ENCODE results near the gene FLVCR1.
A peak's percentile ranks its signal among the peaks of the same experiment; 100 is the strongest.
"Not testable (repeated sequence)": the region's sequence is repeated elsewhere in the genome, so short reads cannot be mapped to it uniquely, and the experiment has no call there.

FLVCR1 gene

DNA sequence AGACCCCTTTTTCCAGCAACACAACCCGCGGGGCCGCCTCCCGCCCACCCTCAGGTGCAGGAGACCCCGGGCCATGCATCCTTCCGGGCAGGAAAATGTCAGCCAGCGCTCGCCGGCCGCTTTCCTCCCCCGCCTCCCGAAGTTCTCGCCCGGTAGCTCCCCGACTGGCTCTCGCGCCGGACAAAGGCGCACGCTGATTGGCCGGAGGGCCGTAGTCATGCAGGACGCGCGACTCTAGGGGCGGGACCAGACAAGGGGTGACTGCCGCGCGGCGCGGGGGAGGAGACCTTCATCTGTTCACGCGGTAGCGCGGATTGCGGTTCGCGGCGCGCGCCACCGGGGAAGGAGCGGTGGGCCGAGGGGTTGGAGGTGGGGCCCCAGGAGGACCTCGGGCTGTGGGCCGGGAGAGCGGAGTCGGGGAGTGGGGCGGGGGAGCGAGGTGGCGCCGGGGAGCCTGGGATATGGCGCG is at the start of gene FLVCR1:
TSS of gene FLVCR1 (plus strand) at position 284 of the 469 bp plus-strand sequence. CDS start at position 462, 178 bp downstream.
- DNase-seq = peak; percentile 93

- no peak for DNase-seq
Observed at GRCh38 chr1:212814537-212815334, 43.3 kb upstream of the FLVCR1 start.

DNA sequence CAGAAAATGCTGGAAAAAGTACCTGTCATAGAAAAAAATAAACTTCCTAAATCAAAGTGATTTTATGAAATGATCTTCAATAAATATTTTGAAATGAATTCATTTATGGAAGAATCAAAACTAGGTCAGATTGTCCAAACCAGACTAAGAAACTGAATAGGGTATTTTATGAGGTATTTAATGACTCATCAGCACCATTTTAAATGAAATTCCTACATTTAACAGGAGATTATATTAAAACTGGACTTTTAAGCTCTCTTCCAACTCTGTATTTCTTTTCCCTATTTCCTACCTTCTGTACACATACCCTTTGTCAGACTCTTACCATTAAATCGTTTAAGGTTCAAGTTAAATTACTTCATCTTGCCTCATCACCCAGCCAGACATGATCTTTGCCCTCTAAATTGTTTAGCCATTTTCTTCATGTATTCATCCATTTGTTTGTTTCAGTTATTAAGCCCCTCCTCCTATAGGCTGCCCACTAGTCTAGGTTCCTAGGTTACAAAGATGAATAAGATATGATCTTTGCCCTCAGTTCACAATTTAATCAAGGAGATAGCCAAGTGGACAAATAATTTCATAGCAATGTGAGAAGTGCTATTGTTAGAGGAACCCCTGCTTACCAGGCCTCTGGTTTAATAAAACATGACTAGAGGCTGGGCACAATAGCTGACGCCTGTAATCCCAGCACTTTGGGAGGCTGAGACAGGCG is 41.4 kb upstream of the FLVCR1 start:
- DNase-seq = no peak

DNA sequence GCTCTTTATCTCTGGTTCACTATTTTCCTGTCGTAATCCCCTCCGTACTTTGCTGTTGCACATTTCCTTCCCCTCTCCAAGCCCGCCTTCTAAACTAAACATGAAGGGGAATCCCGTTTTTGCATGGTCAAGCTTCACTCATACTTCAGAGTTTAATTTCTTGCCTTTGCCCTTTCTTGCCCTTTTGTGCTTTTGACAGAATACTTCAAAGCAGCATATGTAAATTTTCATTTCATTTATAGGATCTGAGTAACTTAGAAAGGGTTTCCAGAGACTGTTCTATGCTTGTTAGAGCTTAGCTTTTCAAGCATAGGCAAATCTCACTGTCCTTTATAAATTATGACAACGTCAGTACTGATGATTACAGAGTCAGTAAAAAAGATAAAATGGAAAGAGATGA is 38.3 kb upstream of the FLVCR1 start:
- no peak for DNase-seq

DNA sequence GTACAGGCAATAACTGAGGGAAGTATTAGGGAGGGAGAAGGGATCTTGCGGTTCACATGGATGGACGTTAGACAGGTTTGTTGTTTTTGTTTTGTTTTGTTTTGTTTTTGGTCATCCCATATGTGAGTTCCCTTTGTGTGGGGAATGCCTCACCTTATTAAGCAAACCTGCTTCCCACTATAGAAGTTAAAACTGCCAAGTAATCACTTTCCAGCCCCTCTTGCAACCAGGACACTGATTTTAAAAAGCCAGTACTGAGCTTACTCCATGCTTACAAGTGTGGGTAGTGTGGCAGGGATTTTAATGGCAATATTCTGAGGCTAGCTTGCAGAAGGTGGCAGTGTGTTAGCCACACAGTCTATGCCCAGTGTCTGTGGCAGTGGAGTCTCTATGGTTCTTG is 37.1 kb upstream of the FLVCR1 start:
- no peak for DNase-seq

- no peak for DNase-seq
Observed at GRCh38 chr1:212822956-212823355, 35.1 kb upstream of the FLVCR1 start.

DNA sequence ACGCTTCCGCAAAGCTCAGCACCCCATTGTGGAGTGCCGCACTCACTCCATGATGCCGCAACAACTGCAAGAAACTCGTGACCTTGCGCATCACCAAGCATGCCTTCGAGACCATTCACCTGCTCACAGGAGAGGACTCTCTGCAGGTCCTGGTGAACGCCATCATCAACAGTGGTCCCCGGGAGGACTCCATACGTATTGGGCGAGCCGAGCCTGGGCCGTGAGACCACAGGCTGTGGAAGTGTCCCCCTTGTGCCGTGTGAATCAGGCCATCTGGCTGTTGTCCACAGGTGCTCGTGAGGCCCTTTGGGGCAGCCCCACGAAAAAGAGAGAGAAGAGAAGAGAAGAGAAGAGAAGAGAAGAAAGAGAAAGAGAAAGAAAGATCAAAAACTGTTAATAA is 33.9 kb upstream of the FLVCR1 start:
- DNase-seq = no peak

- DNase-seq = no peak
Observed at GRCh38 chr1:212825798-212826452, 32.1 kb upstream of the FLVCR1 start.

DNA sequence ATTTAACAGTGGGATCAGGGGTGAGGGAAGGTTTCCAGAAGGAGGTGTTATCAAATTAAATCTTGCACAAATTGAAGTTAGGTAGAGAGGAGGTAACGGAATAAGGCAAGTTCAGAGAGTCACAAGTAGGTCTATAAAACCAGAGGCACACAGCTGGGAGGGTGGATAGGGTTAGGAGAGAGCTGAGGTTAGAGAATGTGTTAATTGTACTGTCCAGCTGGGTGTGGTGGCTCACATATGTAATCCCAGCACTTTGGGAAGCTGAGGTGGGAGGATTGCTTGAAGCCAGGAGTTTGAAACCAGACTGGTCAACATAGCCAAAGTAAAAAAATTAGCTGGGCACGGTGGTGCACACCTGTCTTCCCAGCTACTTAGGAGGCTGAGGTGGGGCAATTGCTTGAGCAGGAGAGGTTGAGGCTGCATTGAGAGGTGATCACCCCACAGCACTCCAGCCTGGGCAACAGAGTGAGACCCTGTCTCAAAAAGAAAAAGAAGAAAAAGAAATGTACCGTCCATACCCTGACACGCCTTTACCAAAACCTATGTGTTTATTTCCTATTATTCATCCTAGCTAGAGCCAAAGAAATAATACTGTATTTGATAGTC is 30.8 kb upstream of the FLVCR1 start:
- no peak for DNase-seq

GRCh38 chr1:212827831-212828278 is 30.2 kb upstream of the FLVCR1 start:
- no peak for DNase-seq

GRCh38 chr1:212828395-212828794 is 29.7 kb upstream of the FLVCR1 start:
- DNase-seq = no peak

- DNase-seq = not testable (repeated sequence)
Observed at GRCh38 chr1:212833211-212834207, 24.6 kb upstream of the FLVCR1 start.

DNA sequence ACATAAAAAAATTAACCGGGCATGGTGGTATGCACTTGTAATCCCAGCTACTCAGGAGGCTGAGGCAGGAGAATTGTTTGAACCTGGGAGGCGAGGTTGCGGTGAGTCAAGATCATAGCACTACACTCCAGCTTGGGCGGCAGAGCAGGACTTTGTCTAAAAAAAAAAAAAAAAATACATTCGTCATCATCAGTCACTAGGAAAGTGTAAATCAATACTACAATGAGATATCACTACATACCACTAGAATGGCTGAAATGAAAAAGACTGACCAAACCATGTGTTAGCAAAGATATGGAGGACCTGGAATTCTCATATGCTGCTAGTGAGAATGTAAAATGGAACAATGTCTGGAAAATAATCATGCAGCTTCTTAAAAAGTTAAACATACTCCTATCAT is 19.9 kb upstream of the FLVCR1 start:
- no peak for DNase-seq

- DNase-seq = not testable (repeated sequence)
Observed at GRCh38 chr1:212844521-212844920, 13.6 kb upstream of the FLVCR1 start.

DNA sequence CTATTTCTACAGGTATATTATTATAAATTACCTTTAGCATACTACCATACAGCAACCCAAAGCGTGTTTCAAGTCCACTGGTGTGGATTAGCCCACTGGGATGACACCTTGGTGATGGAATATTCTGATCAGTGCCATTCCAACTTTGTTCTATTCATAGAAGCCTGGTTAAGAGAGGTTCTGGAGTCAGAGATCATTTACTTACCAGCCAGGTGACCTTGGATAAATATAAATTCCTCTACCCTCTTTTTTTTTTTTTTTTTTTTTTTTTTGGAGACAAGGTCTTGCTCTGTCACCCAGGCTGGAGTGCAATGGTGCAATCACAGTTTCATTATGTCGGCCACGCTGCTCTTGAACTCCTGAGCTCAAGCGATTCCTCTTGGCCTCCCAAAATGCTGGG is 10.5 kb upstream of the FLVCR1 start, which contains the start of gene SPATA45:
TSS of gene SPATA45 (minus strand) at position 101 of the 400 bp plus-strand sequence. CDS start 11,500 bp downstream, outside the sequence.
- DNase-seq = no peak

GRCh38 chr1:212852105-212852688 is 5.9 kb upstream of the FLVCR1 start:
- no peak for DNase-seq

DNA sequence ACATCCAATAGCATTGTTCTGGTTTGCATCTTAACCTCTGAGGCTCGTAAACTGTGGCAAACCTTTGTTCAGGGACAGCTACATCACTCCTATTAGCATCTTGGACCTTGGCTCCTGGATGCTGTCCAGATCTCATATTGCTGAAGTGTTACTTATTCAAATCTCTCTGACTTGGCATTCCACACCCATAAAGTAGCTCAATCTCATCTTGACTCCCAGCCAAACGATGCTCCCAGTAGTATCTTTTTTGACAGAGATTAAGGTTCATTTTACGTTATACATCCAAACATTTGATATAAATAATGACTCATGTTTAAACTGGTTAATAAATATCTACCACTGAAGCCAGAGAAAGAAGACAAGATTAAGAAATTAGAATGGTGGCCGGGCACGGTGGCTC is 4.4 kb upstream of the FLVCR1 start:
- DNase-seq = no peak

DNA sequence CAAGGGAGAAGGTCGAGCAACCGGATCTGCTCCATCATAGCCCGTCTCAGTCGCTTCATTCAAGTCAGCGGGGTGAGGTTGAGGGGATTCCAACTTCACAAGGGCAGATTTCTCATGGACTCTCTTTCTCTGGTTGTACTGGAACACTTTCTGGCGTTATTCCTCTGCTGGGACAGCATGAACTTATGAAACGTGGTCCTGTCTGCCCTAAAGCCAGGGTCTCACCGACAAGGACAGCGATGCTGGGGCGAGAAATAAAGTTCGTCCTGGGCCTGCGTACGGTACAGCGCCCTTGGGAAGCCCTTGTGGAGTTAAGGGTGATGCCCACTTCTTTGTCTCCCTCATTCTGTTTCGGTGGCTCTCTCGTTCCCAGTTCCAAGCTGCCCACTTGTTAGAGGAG is 1.3 kb upstream of the FLVCR1 start:
- DNase-seq = no peak

DNA sequence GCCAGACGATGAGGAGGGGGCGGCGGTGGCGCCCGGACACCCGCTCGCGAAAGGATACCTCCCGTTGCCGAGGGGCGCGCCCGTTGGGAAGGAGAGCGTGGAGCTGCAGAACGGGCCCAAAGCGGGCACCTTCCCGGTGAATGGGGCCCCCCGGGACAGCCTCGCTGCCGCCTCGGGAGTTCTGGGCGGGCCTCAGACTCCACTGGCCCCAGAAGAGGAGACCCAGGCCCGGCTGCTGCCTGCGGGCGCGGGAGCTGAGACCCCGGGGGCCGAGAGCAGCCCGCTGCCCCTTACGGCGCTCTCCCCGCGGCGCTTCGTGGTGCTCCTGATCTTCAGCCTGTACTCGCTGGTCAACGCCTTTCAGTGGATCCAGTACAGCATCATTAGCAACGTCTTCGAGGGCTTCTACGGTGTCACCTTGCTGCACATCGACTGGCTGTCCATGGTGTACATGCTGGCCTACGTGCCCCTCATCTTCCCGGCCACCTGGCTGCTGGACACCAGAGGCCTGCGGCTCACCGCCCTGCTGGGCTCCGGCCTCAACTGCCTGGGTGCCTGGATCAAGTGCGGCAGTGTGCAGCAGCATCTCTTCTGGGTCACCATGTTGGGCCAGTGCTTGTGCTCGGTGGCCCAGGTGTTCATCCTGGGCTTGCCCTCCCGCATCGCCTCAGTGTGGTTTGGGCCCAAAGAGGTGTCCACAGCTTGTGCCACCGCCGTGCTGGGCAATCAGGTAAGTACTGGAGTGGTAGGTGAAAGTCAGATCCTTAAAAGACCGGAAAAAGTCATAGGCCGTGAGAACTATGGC is 588 bp downstream of the FLVCR1 start:
- peak; percentile 23 for DNase-seq

Measured in DMS79 (cell line).